GM12878 (cell line): ENCODE data around the gene TNP2. TPM values are rescaled to one million over a fixed set of nuclear protein-coding genes. Genes with fewer than 3 reads are reported as not detected.

Source experiments
- ATAC-seq: fragments of 200-7000 bp; cut with Tn5 transposase; 3 replicates; pipeline ENCODE4 v1.9.1; 2020; ENCODE audit warnings: mild to moderate bottlenecking, moderate library complexity
- BruUV-seq: library from RNA; stranded (reverse); fragments of 400-500 nt; replicated peaks from 2 replicates; lab custom pipeline; 2021; lab: Mats Ljungman, UMichigan
- CTCF ChIA-PET: fragments of 300-600 bp; sonication (Branson Sonifier 250); formaldehyde crosslinking; extraction: SDS; loops from one replicate; lab custom pipeline; 2021; ENCODE audit warnings: inconsistent platforms; lab: Yijun Ruan, JAX
- POLR2A ChIA-PET: fragments of 350-600 bp; formaldehyde crosslinking; extraction: SDS; loops from one replicate; lab custom pipeline; 2021; ENCODE audit warnings: inconsistent platforms; lab: Charles Lee
- RAD21 ChIA-PET: fragments of 300-600 bp; sonication (Branson Sonifier 250); formaldehyde crosslinking; loops from one replicate; lab custom pipeline; 2023; ENCODE audit warnings: antibody characterized with exemption; ENCODE audit not compliant: unreplicated experiment; lab: Charles Lee
- SMC1A ChIA-PET: fragments of 300-600 bp; sonication (Branson Sonifier 250); formaldehyde crosslinking; loops from one replicate; lab custom pipeline; 2023; ENCODE audit not compliant: unreplicated experiment, uncharacterized antibody; lab: Charles Lee
- DNase-seq: peaks from one replicate; pipeline ENCODE4 v3.0.0-alpha.2; 2011; ENCODE audit warnings: low read depth, low spot score
- FAIRE-seq: peaks from 3 replicates; lab custom pipeline; 2011; peaks lifted over from hg19 to GRCh38; lab: Jason Lieb, UNC
- H2AFZ ChIP-seq: 2 replicates; pipeline ENCODE4 v1.6.0; 2011; ENCODE audit warnings: low read depth, low read length, control low read depth; ENCODE audit not compliant: control insufficient read depth
- H3K27ac ChIP-seq: 2 replicates; pipeline ENCODE4 v1.5.1; 2011; ENCODE audit warnings: control low read depth; ENCODE audit not compliant: control insufficient read depth, insufficient read depth
- H3K27me3 ChIP-seq, 2 experiments: replicated peaks in 1 of 2; 2 replicates each; pipeline versions ENCODE4 v1.6.0 to v1.6.1; 2011; ENCODE audit warnings: low read length in 1 of 2; ENCODE audit not compliant: control insufficient read depth in 2 of 2, insufficient read depth in 2 of 2
- H3K36me3 ChIP-seq, 2 experiments: 2 replicates each; pipeline ENCODE4 v1.5.1; 2011; ENCODE audit warnings: low read length in 1 of 2; ENCODE audit not compliant: control insufficient read depth in 2 of 2, insufficient read depth in 2 of 2
- H3K4me1 ChIP-seq: 2 replicates; pipeline ENCODE4 v1.6.1; 2011; ENCODE audit warnings: mild to moderate bottlenecking, low read length, moderate library complexity, mixed read lengths; ENCODE audit not compliant: control insufficient read depth, insufficient read depth
- H3K4me2 ChIP-seq: 2 replicates; pipeline ENCODE4 v1.6.0; 2011; ENCODE audit warnings: control low read depth; ENCODE audit not compliant: control insufficient read depth, insufficient read depth
- H3K4me3 ChIP-seq: fragments of 200-600 bp; sonication (generic); 2 replicates; pipeline ENCODE4 v1.5.1; 2016
- H3K79me2 ChIP-seq: 2 replicates; pipeline ENCODE4 v1.6.0; 2011; ENCODE audit warnings: low read length; ENCODE audit not compliant: control insufficient read depth, insufficient read depth
- H3K9ac ChIP-seq: 2 replicates; pipeline ENCODE4 v1.8.0; 2011; ENCODE audit warnings: low read length, control low read depth, mixed read lengths; ENCODE audit not compliant: control insufficient read depth, insufficient read depth
- H3K9me3 ChIP-seq: replicated peaks from 3 replicates; pipeline ENCODE4 v1.5.1; 2011; ENCODE audit warnings: mild to moderate bottlenecking, low read length; ENCODE audit not compliant: control insufficient read depth, insufficient read depth
- H4K20me1 ChIP-seq: 2 replicates; pipeline ENCODE4 v1.6.0; 2011; ENCODE audit not compliant: control insufficient read depth, insufficient read depth
- FOS ChIP-seq: IDR thresholded peaks from 3 replicates; pipeline ENCODE4 v1.6.1; 2011; ENCODE audit warnings: borderline replicate concordance; ENCODE audit not compliant: insufficient read length; ENCODE audit errors: extremely low read depth
- PAX8 ChIP-seq: fragments of 450-650 bp; IDR thresholded peaks from 2 replicates; pipeline ENCODE4 v1.6.1; 2017; ENCODE audit warnings: mild to moderate bottlenecking, moderate library complexity
- SMARCA5 ChIP-seq: fragments of 450-650 bp; IDR thresholded peaks from 2 replicates; pipeline ENCODE4 v1.6.1; 2017; ENCODE audit warnings: mild to moderate bottlenecking
- ZNF622 ChIP-seq: fragments of 450-650 bp; IDR thresholded peaks from 2 replicates; pipeline ENCODE4 v1.6.1; 2017; ENCODE audit warnings: mild to moderate bottlenecking, inconsistent platforms
- WGBS: methylation state at CpG from one replicate; pipeline ENCODE4 v1.1.6; 2016; ENCODE audit warnings: low lambda C conversion rate; ENCODE audit not compliant: insufficient replicate concordance, insufficient coverage; ENCODE audit errors: missing lambda C conversion rate; 5-methylcytosine and 5-hydroxymethylcytosine counted together
- in situ Hi-C: fragments of 300-500 bp; cut with MboI; formaldehyde crosslinking; loops from 9 replicates; pipeline ENCODE4 v1.14.3; 2018; ENCODE audit warnings: mixed read lengths
- intact Hi-C: fragments of 100-400 bp; cut with micrococcal nuclease; formaldehyde crosslinking; loops from one replicate; pipeline ENCODE4 v1.14.2; 2022; ENCODE audit not compliant: unreplicated experiment
- polyA plus RNA-seq, 11 experiments: library from polyadenylated mRNA; depleted of rRNA in 4 of 11; unstranded in 6 of 11; stranded (reverse) in 5 of 11; fragments of >200 nt; fragmentation: Nextera tagmentation in 4 of 11; fragmentation: Illumina TruSeq in 1 of 11; extraction: Ambion mirVana in 4 of 11; extraction: Trizol in 1 of 11; gene quantifications; 1 replicate in 1 of 11; 2 replicates in 10 of 11; pipeline versions ENCODE4 v1.2.1 to v1.2.3, GENCODE V29; 2011 to 2016; ENCODE audit warnings: inconsistent platforms in 2 of 11, missing spikeins in 2 of 11, low read depth in 1 of 11
- total RNA-seq, 4 experiments: library from RNA; depleted of rRNA in 3 of 4; stranded (reverse); fragments of >200 nt in 3 of 4; fragmentation: Illumina TruSeq in 1 of 4; extraction: Trizol in 1 of 4; gene quantifications; 2 replicates each; pipeline versions ENCODE4 v1.2.1 to v1.2.3, GENCODE V29; 2013 to 2021
- TF ChIP-seq, protein P1 (sequence below): IDR thresholded peaks from 2 replicates; pipeline ENCODE4 v1.6.1; 2012; ENCODE audit warnings: low read depth, low read length, improper control_type of control experiment

TNP2 gene
- total and polyA plus RNA-seq, 10 of the 15 experiments (the other 5 are each of a cell fraction or from before 2014, with no cell fraction given), result not detected

GRCh38 chr16:11292076-11292748, 23.1 kb upstream of the TNP2 start:
- Histone ChIP-seq H3K4me1 (peaks cover 18% of the 10 kb centered on the region), H3K27ac (no peak overlapping the region), H3K27me3 (no peaks in the 10 kb centered on the region), H2AFZ (no peak overlapping the region), H3K4me2 (no peak overlapping the region), H3K4me3 (no peak overlapping the region), H4K20me1 (no peaks in the 10 kb centered on the region), H3K9ac (no peak overlapping the region), H3K36me3 (no peaks in the 10 kb centered on the region), H3K9me3 (no peaks in the 10 kb centered on the region), H3K79me2 (no peaks in the 10 kb centered on the region)
- no TSS peak for BruUV-seq
- ChIA-PET POLR2A (interaction anchor here (0.6 to 1.6 kb wide), 2 partner anchors 34 to 62 kb away, joined by 3 to 4 read pairs; no protein-coding TSS in a partner anchor), SMC1A (interaction anchor here (0.7 to 1.0 kb wide), 2 partner anchors 9 to 62 kb away, joined by 3 to 4 read pairs; no protein-coding TSS in a partner anchor), RAD21 (interaction anchor here (1.2 to 1.6 kb wide), 2 partner anchors 29 to 36 kb away, joined by 3 to 4 read pairs; partner anchors contain the start of gene SOCS1), CTCF (no interaction called here)
- no peak for FAIRE-seq
- no peak for DNase-seq
- in situ Hi-C loops, result no loop called here
- ATAC-seq, result no peak
- 45% methylated on average over 7 of the region's 7 CpGs for WGBS
- TF ChIP-seq SMARCA5 (no peak), FOS (no peak), PAX8 (no peak), ZNF622 (no peak)
- TF ChIP-seq, protein P1, sequence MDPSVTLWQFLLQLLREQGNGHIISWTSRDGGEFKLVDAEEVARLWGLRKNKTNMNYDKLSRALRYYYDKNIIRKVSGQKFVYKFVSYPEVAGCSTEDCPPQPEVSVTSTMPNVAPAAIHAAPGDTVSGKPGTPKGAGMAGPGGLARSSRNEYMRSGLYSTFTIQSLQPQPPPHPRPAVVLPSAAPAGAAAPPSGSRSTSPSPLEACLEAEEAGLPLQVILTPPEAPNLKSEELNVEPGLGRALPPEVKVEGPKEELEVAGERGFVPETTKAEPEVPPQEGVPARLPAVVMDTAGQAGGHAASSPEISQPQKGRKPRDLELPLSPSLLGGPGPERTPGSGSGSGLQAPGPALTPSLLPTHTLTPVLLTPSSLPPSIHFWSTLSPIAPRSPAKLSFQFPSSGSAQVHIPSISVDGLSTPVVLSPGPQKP, result no peak
- intact Hi-C loops, result no loop called here
